GM12878 (cell line): ENCODE results near the gene TBCD. TPM values are rescaled to one million over a fixed set of nuclear protein-coding genes. Genes with fewer than 3 reads are reported as not detected.

Experiments
- ATAC-seq: fragments of 200-7000 bp; cut with Tn5 transposase; 3 replicates; pipeline ENCODE4 v1.9.1; 2020; ENCODE audit warnings: mild to moderate bottlenecking, moderate library complexity
- BruUV-seq: library from RNA; stranded (reverse); fragments of 400-500 nt; replicated peaks from 2 replicates; lab custom pipeline; 2021; lab: Mats Ljungman, UMichigan
- CTCF ChIA-PET: fragments of 300-600 bp; sonication (Branson Sonifier 250); formaldehyde crosslinking; extraction: SDS; loops from one replicate; lab custom pipeline; 2021; ENCODE audit warnings: inconsistent platforms; lab: Yijun Ruan, JAX
- POLR2A ChIA-PET: fragments of 350-600 bp; formaldehyde crosslinking; extraction: SDS; loops from one replicate; lab custom pipeline; 2021; ENCODE audit warnings: inconsistent platforms; lab: Charles Lee
- RAD21 ChIA-PET: fragments of 300-600 bp; sonication (Branson Sonifier 250); formaldehyde crosslinking; loops from one replicate; lab custom pipeline; 2023; ENCODE audit warnings: antibody characterized with exemption; ENCODE audit not compliant: unreplicated experiment; lab: Charles Lee
- SMC1A ChIA-PET: fragments of 300-600 bp; sonication (Branson Sonifier 250); formaldehyde crosslinking; loops from one replicate; lab custom pipeline; 2023; ENCODE audit not compliant: unreplicated experiment, uncharacterized antibody; lab: Charles Lee
- DNase-seq: peaks from one replicate; pipeline ENCODE4 v3.0.0-alpha.2; 2011; ENCODE audit warnings: low read depth, low spot score
- FAIRE-seq: peaks from 3 replicates; lab custom pipeline; 2011; peaks lifted over from hg19 to GRCh38; lab: Jason Lieb, UNC
- H2AFZ ChIP-seq: 2 replicates; pipeline ENCODE4 v1.6.0; 2011; ENCODE audit warnings: low read depth, low read length, control low read depth; ENCODE audit not compliant: control insufficient read depth
- H3K27ac ChIP-seq: 2 replicates; pipeline ENCODE4 v1.5.1; 2011; ENCODE audit warnings: control low read depth; ENCODE audit not compliant: control insufficient read depth, insufficient read depth
- H3K27me3 ChIP-seq, 2 experiments: replicated peaks in 1 of 2; 2 replicates each; pipeline versions ENCODE4 v1.6.0 to v1.6.1; 2011; ENCODE audit warnings: low read length in 1 of 2; ENCODE audit not compliant: control insufficient read depth in 2 of 2, insufficient read depth in 2 of 2
- H3K36me3 ChIP-seq, 2 experiments: 2 replicates each; pipeline ENCODE4 v1.5.1; 2011; ENCODE audit warnings: low read length in 1 of 2; ENCODE audit not compliant: control insufficient read depth in 2 of 2, insufficient read depth in 2 of 2
- H3K4me1 ChIP-seq: 2 replicates; pipeline ENCODE4 v1.6.1; 2011; ENCODE audit warnings: mild to moderate bottlenecking, low read length, moderate library complexity, mixed read lengths; ENCODE audit not compliant: control insufficient read depth, insufficient read depth
- H3K4me2 ChIP-seq: 2 replicates; pipeline ENCODE4 v1.6.0; 2011; ENCODE audit warnings: control low read depth; ENCODE audit not compliant: control insufficient read depth, insufficient read depth
- H3K4me3 ChIP-seq: fragments of 200-600 bp; sonication (generic); 2 replicates; pipeline ENCODE4 v1.5.1; 2016
- H3K79me2 ChIP-seq: 2 replicates; pipeline ENCODE4 v1.6.0; 2011; ENCODE audit warnings: low read length; ENCODE audit not compliant: control insufficient read depth, insufficient read depth
- H3K9ac ChIP-seq: 2 replicates; pipeline ENCODE4 v1.8.0; 2011; ENCODE audit warnings: low read length, control low read depth, mixed read lengths; ENCODE audit not compliant: control insufficient read depth, insufficient read depth
- H3K9me3 ChIP-seq: replicated peaks from 3 replicates; pipeline ENCODE4 v1.5.1; 2011; ENCODE audit warnings: mild to moderate bottlenecking, low read length; ENCODE audit not compliant: control insufficient read depth, insufficient read depth
- H4K20me1 ChIP-seq: 2 replicates; pipeline ENCODE4 v1.6.0; 2011; ENCODE audit not compliant: control insufficient read depth, insufficient read depth
- CBFB ChIP-seq: IDR thresholded peaks from 2 replicates; pipeline ENCODE4 v1.6.1; 2016; ENCODE audit warnings: antibody characterized with exemption, low read depth
- KAT2A ChIP-seq: conservative IDR thresholded peaks from 2 replicates; pipeline ENCODE4 v1.6.1; 2011; ENCODE audit warnings: low read depth, low read length; ENCODE audit not compliant: control insufficient read depth
- NBN ChIP-seq: fragments of 450-650 bp; IDR thresholded peaks from 2 replicates; pipeline ENCODE4 v1.6.1; 2016
- SREBF1 ChIP-seq: IDR thresholded peaks from 2 replicates; pipeline ENCODE4 v1.6.1; 2012; ENCODE audit warnings: mild to moderate bottlenecking, low read length
- ZBTB4 ChIP-seq: fragments of 450-650 bp; formaldehyde crosslinking; IDR thresholded peaks from 2 replicates; pipeline ENCODE4 v1.4.0; 2022; ENCODE audit warnings: mild to moderate bottlenecking, moderate library complexity
- WGBS: methylation state at CpG from one replicate; pipeline ENCODE4 v1.1.6; 2016; ENCODE audit warnings: low lambda C conversion rate; ENCODE audit not compliant: insufficient replicate concordance, insufficient coverage; ENCODE audit errors: missing lambda C conversion rate; 5-methylcytosine and 5-hydroxymethylcytosine counted together
- in situ Hi-C: fragments of 300-500 bp; cut with MboI; formaldehyde crosslinking; loops from 9 replicates; pipeline ENCODE4 v1.14.3; 2018; ENCODE audit warnings: mixed read lengths
- intact Hi-C: fragments of 100-400 bp; cut with micrococcal nuclease; formaldehyde crosslinking; loops from one replicate; pipeline ENCODE4 v1.14.2; 2022; ENCODE audit not compliant: unreplicated experiment
- polyA plus RNA-seq, 11 experiments: library from polyadenylated mRNA; depleted of rRNA in 4 of 11; unstranded in 6 of 11; stranded (reverse) in 5 of 11; fragments of >200 nt; fragmentation: Nextera tagmentation in 4 of 11; fragmentation: Illumina TruSeq in 1 of 11; extraction: Ambion mirVana in 4 of 11; extraction: Trizol in 1 of 11; gene quantifications; 1 replicate in 1 of 11; 2 replicates in 10 of 11; pipeline versions ENCODE4 v1.2.1 to v1.2.3, GENCODE V29; 2011 to 2016; ENCODE audit warnings: inconsistent platforms in 2 of 11, missing spikeins in 2 of 11, low read depth in 1 of 11
- total RNA-seq, 4 experiments: library from RNA; depleted of rRNA in 3 of 4; stranded (reverse); fragments of >200 nt in 3 of 4; fragmentation: Illumina TruSeq in 1 of 4; extraction: Trizol in 1 of 4; gene quantifications; 2 replicates each; pipeline versions ENCODE4 v1.2.1 to v1.2.3, GENCODE V29; 2013 to 2021
- TF ChIP-seq, protein P1 (sequence below): IDR thresholded peaks from 2 replicates; pipeline ENCODE4 v1.6.1; 2011; ENCODE audit warnings: borderline replicate concordance, low read depth, mild to moderate bottlenecking, moderate library complexity, low read length; ENCODE audit not compliant: insufficient read depth, poor library complexity, severe bottlenecking
- TF ChIP-seq, protein P2 (sequence below): fragments of 450-650 bp; IDR thresholded peaks from 2 replicates; pipeline ENCODE4 v1.6.1; 2016; ENCODE audit warnings: mild to moderate bottlenecking, moderate library complexity, borderline replicate concordance

The TBCD gene
- total and polyA plus RNA-seq, 10 of the 15 experiments (the other 5 are each of a cell fraction or from before 2014, with no cell fraction given): 10.3 to 114 (median 52.4) TPM

DNA sequence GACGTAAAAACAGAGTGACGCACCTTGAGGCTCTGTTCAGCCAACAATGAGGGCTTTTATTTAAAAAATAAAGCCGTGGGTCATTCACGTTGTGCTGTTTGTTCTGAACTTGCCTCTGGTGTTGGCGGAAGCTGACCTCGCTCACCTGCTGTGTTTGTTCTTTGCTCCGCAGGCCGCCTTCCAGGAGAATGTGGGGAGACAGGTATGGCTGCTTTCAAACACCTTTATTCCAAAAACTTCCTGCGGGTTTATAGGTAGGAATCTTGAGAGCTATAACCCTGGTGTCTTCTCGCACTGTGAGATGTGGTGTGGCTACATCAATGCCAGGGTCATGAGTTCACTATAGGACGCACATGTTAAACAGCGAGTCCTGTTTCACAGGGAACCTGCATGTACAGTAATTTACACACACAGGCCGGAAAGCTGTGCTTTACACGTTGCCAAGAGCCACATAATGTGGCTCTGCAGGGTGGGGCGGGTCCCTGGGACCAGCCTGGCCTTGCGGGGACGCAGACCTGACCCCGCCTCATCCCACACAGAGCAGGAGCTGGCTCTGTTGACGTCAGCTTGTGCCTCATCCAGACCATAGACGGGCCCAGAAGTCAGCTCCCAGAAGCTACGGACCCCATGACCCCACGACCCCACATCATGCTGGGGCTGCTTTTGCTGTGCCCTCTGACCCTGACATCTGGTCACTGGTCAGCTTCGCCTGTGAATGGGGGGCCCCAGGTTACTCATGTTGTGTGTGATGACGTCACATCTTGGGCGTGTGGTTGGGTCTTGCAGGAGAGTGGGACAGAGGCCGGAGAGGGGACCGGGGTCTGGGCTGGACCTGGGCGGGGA, 137.9 kb downstream of the TBCD start:
- Histone ChIP-seq H3K27ac (no peak overlapping the region), H3K79me2 (no peaks in the 10 kb centered on the region), H2AFZ (no peak overlapping the region), H3K9me3 (no peaks in the 10 kb centered on the region), H3K4me2 (no peak overlapping the region), H3K27me3 (no peaks in the 10 kb centered on the region), H3K4me1 (peaks cover 7% of the 10 kb centered on the region), H3K36me3 (peaks cover 8 to 30% of the 10 kb centered on the region in 2 experiments; a peak in 3 of 4 replicates), H3K9ac (no peak overlapping the region), H4K20me1 (no peaks in the 10 kb centered on the region), H3K4me3 (no peak overlapping the region)
- ATAC-seq (no peak), FAIRE-seq (no peak), DNase-seq (no peak)
- RAD21 ChIA-PET: no interaction called here
- BruUV-seq: no TSS peak
- POLR2A ChIA-PET: no interaction called here
- in situ Hi-C loops (no loop called here), intact Hi-C loops (no loop called here)
- TF ChIP-seq, protein P1, sequence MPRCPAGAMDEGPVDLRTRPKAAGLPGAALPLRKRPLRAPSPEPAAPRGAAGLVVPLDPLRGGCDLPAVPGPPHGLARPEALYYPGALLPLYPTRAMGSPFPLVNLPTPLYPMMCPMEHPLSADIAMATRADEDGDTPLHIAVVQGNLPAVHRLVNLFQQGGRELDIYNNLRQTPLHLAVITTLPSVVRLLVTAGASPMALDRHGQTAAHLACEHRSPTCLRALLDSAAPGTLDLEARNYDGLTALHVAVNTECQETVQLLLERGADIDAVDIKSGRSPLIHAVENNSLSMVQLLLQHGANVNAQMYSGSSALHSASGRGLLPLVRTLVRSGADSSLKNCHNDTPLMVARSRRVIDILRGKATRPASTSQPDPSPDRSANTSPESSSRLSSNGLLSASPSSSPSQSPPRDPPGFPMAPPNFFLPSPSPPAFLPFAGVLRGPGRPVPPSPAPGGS: peak; percentile 57
- TF ChIP-seq SREBF1: no peak
- CTCF ChIA-PET: interaction anchor here (0.9 kb wide), 1 partner anchor 108 kb away, joined by 3 read pairs; no protein-coding TSS in a partner anchor
- SMC1A ChIA-PET: no interaction called here
- WGBS: 93% methylated on average over 27 of the region's 28 CpGs

DNA sequence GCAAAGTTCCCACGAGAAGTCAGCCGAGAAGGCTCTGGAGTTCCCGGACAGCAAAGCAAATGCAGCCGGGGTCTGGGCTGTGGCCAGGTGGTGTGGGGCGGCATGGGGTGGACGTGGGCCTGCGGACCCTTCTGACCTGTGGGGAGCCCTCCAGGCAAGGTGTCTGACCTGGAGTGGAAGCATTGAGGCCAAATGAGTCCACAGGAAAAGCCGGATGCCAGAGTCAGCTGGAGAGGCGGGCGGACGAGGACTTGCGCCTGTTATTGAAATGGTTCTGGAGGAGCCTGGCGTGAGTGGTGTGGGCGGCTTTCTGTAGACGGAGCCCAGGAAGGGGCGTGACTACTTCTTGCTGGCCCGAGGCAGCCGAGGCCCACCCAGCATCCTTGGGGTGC, 138.5 kb downstream of the TBCD start:
- Histone ChIP-seq H3K9me3 (no peaks in the 10 kb centered on the region), H3K4me2 (no peak overlapping the region), H3K79me2 (no peaks in the 10 kb centered on the region), H3K27ac (no peak overlapping the region), H3K4me1 (peaks cover 6% of the 10 kb centered on the region; the same call in 1 of the 2 replicates), H3K27me3 (no peaks in the 10 kb centered on the region), H4K20me1 (no peaks in the 10 kb centered on the region), H3K4me3 (no peak overlapping the region), H2AFZ (no peak overlapping the region), H3K36me3 (peaks cover 8 to 34% of the 10 kb centered on the region in 2 experiments; a peak in 3 of 4 replicates), H3K9ac (no peak overlapping the region)
- ChIA-PET RAD21 (no interaction called here), CTCF (no interaction called here), POLR2A (no interaction called here), SMC1A (no interaction called here)
- 95% methylated on average over 18 of the region's 18 CpGs for WGBS
- ATAC-seq (no peak), DNase-seq (no peak), FAIRE-seq (no peak)
- BruUV-seq: no TSS peak
- intact Hi-C loops (no loop called here), in situ Hi-C loops (no loop called here)
- TF ChIP-seq CBFB: no peak
- TF ChIP-seq, protein P2, sequence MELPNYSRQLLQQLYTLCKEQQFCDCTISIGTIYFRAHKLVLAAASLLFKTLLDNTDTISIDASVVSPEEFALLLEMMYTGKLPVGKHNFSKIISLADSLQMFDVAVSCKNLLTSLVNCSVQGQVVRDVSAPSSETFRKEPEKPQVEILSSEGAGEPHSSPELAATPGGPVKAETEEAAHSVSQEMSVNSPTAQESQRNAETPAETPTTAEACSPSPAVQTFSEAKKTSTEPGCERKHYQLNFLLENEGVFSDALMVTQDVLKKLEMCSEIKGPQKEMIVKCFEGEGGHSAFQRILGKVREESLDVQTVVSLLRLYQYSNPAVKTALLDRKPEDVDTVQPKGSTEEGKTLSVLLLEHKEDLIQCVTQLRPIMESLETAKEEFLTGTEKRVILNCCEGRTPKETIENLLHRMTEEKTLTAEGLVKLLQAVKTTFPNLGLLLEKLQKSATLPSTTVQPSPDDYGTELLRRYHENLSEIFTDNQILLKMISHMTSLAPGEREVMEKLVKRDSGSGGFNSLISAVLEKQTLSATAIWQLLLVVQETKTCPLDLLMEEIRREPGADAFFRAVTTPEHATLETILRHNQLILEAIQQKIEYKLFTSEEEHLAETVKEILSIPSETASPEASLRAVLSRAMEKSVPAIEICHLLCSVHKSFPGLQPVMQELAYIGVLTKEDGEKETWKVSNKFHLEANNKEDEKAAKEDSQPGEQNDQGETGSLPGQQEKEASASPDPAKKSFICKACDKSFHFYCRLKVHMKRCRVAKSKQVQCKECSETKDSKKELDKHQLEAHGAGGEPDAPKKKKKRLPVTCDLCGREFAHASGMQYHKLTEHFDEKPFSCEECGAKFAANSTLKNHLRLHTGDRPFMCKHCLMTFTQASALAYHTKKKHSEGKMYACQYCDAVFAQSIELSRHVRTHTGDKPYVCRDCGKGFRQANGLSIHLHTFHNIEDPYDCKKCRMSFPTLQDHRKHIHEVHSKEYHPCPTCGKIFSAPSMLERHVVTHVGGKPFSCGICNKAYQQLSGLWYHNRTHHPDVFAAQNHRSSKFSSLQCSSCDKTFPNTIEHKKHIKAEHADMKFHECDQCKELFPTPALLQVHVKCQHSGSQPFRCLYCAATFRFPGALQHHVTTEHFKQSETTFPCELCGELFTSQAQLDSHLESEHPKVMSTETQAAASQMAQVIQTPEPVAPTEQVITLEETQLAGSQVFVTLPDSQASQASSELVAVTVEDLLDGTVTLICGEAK: no peak
- no peak for TF ChIP-seq ZBTB4 (CRISPR knock-in tag)
- TF ChIP-seq NBN: no peak
- no peak for TF ChIP-seq KAT2A
